Amygdala (tissue), 56 donors: ENCODE results near the gene CPED1.
"Not testable (repeated sequence)": the region's sequence is repeated elsewhere in the genome, so short reads cannot be mapped to it uniquely, and the experiment has no call there.

Source experiments
- DNase-seq, 56 donors: peaks; one replicate each; lab custom pipeline; 2025; lab: John Stamatoyannopoulos, UW

CPED1 gene

GRCh38 chr7:121058975-121059374 lies 70.5 kb downstream of the CPED1 start:
- no peak for DNase-seq

- DNase-seq: not testable (repeated sequence)
Measured at GRCh38 chr7:121059979-121060509, 71.5 kb downstream of the CPED1 start.

DNA sequence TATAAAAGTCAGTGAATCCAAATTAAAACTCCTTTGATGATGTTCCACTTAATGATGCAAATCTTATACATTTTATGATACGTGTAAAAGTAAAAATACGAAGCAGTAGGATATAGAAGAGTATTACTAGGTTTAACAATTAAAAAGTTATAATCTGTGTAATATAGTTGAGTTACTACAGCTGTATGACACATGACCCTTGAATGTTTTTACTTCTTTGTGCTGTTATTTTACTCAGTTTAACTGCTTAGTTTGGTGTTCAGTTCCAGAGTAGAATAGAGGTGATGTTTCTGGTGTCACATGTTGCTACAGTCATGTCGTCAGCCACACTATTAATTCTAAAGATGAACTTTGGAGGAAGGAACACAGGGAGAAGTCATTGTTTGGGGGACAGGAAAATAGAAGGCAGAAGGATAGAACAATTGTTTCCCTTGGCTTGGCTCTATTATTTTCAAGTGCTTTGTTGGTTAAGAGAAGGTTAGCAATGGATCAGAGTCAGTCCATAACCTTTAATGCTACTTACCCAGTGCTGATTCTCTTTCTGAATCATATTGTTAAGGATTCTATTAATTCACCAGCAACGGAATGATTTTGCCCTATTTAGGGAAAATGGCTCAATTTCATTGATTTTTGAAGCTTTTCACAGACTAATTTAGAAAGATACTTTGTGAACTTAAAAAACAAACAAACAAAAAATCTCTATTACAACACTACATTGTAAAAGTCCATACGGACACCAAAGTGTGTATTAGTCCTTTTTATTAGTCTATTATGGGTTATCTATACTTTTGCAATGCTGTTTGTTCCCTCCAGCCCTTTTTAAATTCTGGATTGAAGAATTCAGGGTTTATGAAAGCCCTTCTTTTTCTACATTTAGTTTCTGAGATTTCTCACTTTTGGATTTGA lies 73.4 kb downstream of the CPED1 start:
- DNase-seq: no peak

- no peak for DNase-seq
Measured at GRCh38 chr7:121062671-121063279, 74.3 kb downstream of the CPED1 start.

- DNase-seq: not testable (repeated sequence)
Measured at GRCh38 chr7:121067717-121068116, 79.2 kb downstream of the CPED1 start.

GRCh38 chr7:121069346-121070100 lies 81.0 kb downstream of the CPED1 start:
- DNase-seq: no peak

GRCh38 chr7:121071132-121071531 lies 82.6 kb downstream of the CPED1 start:
- no peak for DNase-seq

GRCh38 chr7:121071662-121072061 lies 83.2 kb downstream of the CPED1 start:
- no peak for DNase-seq

- no peak for DNase-seq
Measured at GRCh38 chr7:121072826-121073225, 84.3 kb downstream of the CPED1 start.

DNA sequence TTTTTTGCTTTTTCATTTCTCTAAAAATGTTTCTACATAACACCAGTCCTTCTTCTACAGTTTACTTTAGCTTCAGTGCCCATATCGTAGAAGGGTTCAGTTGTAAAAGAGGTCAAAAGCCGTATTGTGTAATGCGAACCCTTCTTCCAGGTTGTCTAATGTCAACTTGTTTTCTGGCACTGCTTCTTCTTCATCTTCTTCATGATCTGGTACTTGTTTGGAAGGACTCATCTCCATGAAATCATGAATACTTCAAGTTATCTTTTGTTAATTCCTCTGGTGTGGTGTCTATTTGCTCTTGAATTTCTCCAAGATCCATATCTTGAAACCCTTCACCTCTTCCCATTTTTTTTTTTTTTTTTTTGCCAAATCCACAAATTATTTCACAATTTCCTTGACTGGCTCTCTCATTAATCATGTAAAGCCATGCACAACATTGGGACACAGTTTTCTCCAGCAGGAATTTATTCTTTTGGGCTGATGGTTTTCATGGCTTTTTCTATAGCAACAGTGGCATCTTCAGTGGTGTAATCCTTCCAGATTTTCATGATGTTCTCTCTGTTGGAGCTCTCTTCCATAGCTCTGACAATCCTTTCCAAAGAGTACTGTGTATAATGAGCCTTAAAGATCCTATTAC lies 85.1 kb downstream of the CPED1 start:
- DNase-seq: no peak

DNA sequence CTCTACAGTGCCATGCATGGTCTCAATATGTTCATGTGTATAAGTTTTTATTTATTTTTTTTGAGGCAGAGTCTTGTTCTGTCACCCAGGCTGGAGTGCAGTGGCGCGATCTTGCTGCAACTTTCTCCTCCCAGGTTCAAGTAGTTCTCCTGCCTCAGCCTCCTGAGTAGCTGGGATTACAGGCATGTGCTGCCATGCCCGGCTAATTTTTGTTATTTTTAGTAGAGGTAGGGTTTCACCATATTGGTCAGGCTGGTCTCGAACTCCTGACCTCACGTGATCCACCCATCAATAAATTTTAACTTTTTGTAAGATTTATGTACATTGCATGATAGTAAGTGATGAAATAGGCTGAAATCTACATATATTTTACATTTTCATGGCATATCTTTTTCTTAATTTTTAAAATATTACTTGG lies 86.9 kb downstream of the CPED1 start:
- DNase-seq: not testable (repeated sequence)

GRCh38 chr7:121075952-121076349 lies 87.4 kb downstream of the CPED1 start:
- no peak for DNase-seq

DNA sequence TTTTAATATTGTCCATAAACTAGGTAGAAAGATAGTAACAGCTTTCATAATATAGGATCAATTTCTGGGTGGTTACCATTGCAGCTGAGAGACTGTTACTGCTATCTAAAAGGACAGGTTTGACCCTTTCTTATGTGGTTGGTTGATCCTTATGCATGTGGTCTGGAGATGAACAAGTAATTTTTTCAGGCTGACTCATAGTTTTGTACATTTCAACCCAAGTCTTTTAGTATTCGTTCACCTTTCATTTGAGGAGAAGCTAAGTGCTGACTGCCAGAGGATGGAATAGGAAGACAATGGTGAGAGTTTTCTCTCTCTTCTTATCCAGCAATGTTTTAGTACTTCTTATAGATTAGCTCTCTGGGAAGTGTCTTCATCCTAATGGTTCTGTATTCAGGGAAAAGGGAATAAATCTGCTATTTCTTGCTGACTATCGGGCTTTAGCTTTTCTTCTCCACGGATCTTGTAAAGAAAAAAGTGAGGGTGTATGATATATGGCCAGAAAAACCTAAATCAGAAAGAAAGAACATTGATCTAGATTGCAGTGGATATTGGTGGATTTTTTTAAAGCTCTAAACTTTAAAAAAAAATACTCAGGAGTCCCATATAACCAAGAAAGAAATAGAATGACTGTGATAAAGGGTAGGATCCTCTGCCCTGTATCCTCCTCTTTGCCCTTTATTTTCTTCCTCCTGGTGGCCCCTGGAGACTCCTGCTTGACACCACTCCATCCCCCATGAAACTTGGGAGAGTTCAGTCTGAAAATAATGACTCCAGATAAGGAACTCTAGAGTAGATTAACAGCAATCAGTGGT lies 88.0 kb downstream of the CPED1 start:
- no peak for DNase-seq

DNA sequence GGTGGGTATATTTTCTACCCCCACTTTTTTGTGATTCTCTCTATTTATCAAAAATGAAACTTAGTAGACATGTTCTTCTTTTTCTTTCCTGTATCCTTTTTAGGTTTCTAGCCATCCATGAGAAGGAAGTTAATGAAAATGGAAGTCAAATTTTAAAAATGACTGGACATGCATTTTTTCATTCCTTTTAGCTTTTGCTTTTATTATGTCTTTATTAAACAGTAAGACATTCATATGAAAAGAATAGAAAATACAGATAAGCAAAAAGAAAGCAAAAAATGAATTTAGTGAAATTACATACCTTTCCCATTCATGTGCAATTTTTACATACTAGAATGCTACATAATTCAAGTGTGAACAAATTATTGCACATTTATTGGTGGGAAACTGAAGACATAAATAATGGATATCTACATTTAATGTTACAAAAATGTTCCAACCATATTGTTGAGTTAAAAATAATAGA lies 88.7 kb downstream of the CPED1 start:
- no peak for DNase-seq

GRCh38 chr7:121078701-121079227 lies 90.3 kb downstream of the CPED1 start:
- no peak for DNase-seq

GRCh38 chr7:121079425-121080169 lies 91.1 kb downstream of the CPED1 start:
- no peak for DNase-seq

GRCh38 chr7:121080257-121080912 lies 91.9 kb downstream of the CPED1 start:
- no peak for DNase-seq

GRCh38 chr7:121080913-121081326 lies 92.4 kb downstream of the CPED1 start:
- no peak for DNase-seq
